ENCODE results near the gene TUBB6. TPM values are rescaled to one million over a fixed set of nuclear protein-coding genes. Genes with fewer than 3 reads are reported as not detected.

The TUBB6 gene
- total and polyA plus RNA-seq, 10 of the 15 experiments (the other 5 are each of a cell fraction or from before 2014, with no cell fraction given) = 27.4 to 262 (median 82.5) TPM

DNA sequence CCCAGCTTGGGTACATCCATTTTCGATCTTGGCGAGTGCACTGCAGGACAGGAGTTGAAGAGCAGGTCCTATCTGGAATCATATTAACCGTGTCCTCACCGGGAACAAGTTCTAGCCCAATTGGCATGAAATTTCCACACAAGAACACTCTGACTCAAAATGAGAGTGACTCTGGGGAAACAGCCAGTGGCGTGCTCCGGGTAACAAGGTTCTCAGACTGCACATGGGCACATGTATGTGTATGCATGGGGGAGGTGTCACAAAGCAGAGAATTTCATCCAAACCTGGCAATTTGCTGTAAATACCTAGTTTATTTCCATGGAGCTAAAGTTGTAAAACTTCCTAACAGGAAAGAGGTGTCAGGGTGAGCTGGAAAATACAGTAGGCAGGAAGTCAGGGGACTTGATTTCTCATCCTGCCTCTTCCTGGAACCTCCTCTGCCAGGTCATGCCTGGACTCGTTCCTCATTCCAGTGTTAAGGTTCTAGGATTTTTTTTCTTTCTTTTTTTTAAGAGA is 1.7 kb downstream of the TUBB6 start (continued):
- TF ChIP-seq EP300 (IDR thresholded peaks at IDR 0.05; ENCODE audit: borderline replicate concordance in 1 of 2, control insufficient read depth in 1 of 2, low read depth in 2 of 2, low read length in 2 of 2) = no peak
- no peak for TF ChIP-seq WRNIP1 (IDR thresholded peaks at IDR 0.05; ENCODE audit: borderline replicate concordance, low read depth, low read length)
- TF ChIP-seq RAD21 (IDR thresholded peaks at IDR 0.05; ENCODE audit: insufficient read depth, low read depth, low read length) = no peak
- 0 out of 2 replicates have a peak, but pooled peaks have one; percentile 44 for TF ChIP-seq DPF2 (IDR thresholded peaks at IDR 0.05)
- TF ChIP-seq CHD4 (IDR thresholded peaks at IDR 0.05) = no peak
- TF ChIP-seq, protein P1, sequence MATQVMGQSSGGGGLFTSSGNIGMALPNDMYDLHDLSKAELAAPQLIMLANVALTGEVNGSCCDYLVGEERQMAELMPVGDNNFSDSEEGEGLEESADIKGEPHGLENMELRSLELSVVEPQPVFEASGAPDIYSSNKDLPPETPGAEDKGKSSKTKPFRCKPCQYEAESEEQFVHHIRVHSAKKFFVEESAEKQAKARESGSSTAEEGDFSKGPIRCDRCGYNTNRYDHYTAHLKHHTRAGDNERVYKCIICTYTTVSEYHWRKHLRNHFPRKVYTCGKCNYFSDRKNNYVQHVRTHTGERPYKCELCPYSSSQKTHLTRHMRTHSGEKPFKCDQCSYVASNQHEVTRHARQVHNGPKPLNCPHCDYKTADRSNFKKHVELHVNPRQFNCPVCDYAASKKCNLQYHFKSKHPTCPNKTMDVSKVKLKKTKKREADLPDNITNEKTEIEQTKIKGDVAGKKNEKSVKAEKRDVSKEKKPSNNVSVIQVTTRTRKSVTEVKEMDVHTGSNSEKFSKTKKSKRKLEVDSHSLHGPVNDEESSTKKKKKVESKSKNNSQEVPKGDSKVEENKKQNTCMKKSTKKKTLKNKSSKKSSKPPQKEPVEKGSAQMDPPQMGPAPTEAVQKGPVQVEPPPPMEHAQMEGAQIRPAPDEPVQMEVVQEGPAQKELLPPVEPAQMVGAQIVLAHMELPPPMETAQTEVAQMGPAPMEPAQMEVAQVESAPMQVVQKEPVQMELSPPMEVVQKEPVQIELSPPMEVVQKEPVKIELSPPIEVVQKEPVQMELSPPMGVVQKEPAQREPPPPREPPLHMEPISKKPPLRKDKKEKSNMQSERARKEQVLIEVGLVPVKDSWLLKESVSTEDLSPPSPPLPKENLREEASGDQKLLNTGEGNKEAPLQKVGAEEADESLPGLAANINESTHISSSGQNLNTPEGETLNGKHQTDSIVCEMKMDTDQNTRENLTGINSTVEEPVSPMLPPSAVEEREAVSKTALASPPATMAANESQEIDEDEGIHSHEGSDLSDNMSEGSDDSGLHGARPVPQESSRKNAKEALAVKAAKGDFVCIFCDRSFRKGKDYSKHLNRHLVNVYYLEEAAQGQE (IDR thresholded peaks at IDR 0.05; ENCODE audit: low read depth, low read length) = no peak
- TF ChIP-seq KLF5 (IDR thresholded peaks at IDR 0.05; ENCODE audit: partially characterized antibody) = no peak
- no peak for TF ChIP-seq KAT2A (conservative IDR thresholded peaks at IDR 0.05; ENCODE audit: control insufficient read depth, low read depth, low read length)
- no peak for TF ChIP-seq CHD2 (IDR thresholded peaks at IDR 0.05; ENCODE audit: borderline replicate concordance, low read depth, low read length)
- TF ChIP-seq TAF1 (IDR thresholded peaks at IDR 0.05; ENCODE audit: borderline replicate concordance, low read depth, low read length) = no peak
- TF ChIP-seq HCFC1 (IDR thresholded peaks at IDR 0.05; ENCODE audit: low read length) = no peak
- TF ChIP-seq STAT3 (IDR thresholded peaks at IDR 0.05; ENCODE audit: low read depth, low read length) = no peak
- TF ChIP-seq, protein P2, sequence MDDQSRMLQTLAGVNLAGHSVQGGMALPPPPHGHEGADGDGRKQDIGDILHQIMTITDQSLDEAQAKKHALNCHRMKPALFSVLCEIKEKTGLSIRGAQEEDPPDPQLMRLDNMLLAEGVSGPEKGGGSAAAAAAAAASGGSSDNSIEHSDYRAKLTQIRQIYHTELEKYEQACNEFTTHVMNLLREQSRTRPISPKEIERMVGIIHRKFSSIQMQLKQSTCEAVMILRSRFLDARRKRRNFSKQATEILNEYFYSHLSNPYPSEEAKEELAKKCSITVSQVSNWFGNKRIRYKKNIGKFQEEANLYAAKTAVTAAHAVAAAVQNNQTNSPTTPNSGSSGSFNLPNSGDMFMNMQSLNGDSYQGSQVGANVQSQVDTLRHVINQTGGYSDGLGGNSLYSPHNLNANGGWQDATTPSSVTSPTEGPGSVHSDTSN (IDR thresholded peaks at IDR 0.05; ENCODE audit: insufficient replicate concordance, low read depth, low read length) = no peak
- TF ChIP-seq EGR1 (IDR thresholded peaks at IDR 0.05; ENCODE audit: borderline replicate concordance in 1 of 2, low read depth in 2 of 2, low read length in 2 of 2) = no peak
- TF ChIP-seq, protein P3, sequence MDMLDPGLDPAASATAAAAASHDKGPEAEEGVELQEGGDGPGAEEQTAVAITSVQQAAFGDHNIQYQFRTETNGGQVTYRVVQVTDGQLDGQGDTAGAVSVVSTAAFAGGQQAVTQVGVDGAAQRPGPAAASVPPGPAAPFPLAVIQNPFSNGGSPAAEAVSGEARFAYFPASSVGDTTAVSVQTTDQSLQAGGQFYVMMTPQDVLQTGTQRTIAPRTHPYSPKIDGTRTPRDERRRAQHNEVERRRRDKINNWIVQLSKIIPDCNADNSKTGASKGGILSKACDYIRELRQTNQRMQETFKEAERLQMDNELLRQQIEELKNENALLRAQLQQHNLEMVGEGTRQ (IDR thresholded peaks at IDR 0.05; ENCODE audit: borderline replicate concordance, low read depth, low read length) = no peak
- TF ChIP-seq IRF4 (IDR thresholded peaks at IDR 0.05; ENCODE audit: low read depth, low read length) = peak; percentile 92
- TF ChIP-seq TCF12 (IDR thresholded peaks at IDR 0.05; ENCODE audit: low read depth, low read length) = no peak
- TF ChIP-seq ASH2L (IDR thresholded peaks at IDR 0.05; ENCODE audit: borderline replicate concordance, low read depth) = no peak
- no peak for TF ChIP-seq SP1 (IDR thresholded peaks at IDR 0.05; ENCODE audit: low read depth, low read length)
- TF ChIP-seq CEBPB (IDR thresholded peaks at IDR 0.05; ENCODE audit: borderline replicate concordance in 1 of 2, low read depth in 2 of 2, low read length in 2 of 2) = no peak
- no peak for TF ChIP-seq FOS (IDR thresholded peaks at IDR 0.05; ENCODE audit: borderline replicate concordance, extremely low read depth, insufficient read length)
- TF ChIP-seq, protein P4, sequence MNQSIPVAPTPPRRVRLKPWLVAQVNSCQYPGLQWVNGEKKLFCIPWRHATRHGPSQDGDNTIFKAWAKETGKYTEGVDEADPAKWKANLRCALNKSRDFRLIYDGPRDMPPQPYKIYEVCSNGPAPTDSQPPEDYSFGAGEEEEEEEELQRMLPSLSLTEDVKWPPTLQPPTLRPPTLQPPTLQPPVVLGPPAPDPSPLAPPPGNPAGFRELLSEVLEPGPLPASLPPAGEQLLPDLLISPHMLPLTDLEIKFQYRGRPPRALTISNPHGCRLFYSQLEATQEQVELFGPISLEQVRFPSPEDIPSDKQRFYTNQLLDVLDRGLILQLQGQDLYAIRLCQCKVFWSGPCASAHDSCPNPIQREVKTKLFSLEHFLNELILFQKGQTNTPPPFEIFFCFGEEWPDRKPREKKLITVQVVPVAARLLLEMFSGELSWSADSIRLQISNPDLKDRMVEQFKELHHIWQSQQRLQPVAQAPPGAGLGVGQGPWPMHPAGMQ (IDR thresholded peaks at IDR 0.05; ENCODE audit: borderline replicate concordance) = no peak
- peak; percentile 45 to 54; a peak in 3 of 4 replicates for TF ChIP-seq IKZF2 (IDR thresholded peaks at IDR 0.05)
- TF ChIP-seq BHLHE40 (IDR thresholded peaks at IDR 0.05; ENCODE audit: borderline replicate concordance in 1 of 2, low read depth in 2 of 2, low read length in 1 of 2) = peak in 1 of 2 experiments; percentile 34; a peak in 1 of 4 replicates
- TF ChIP-seq RUNX3 (IDR thresholded peaks at IDR 0.05; ENCODE audit: low read length) = 0 out of 2 replicates have a peak, but pooled peaks have one; percentile 20
